H9 (cell line): ENCODE results near the gene TGFBR2. TPM values are rescaled to one million over a fixed set of nuclear protein-coding genes. Genes with fewer than 3 reads are reported as not detected.

ENCODE experiments used
- DNase-seq: peaks from one replicate; pipeline ENCODE4 v3.0.0-alpha.2; 2017
- H2AFZ ChIP-seq: one replicate; pipeline ENCODE4 v1.6.1; 2013; ENCODE audit warnings: mild to moderate bottlenecking, low read length, control low read depth, moderate library complexity
- H2AK5ac ChIP-seq: 2 replicates; pipeline ENCODE4 v1.6.1; 2013; ENCODE audit warnings: low read length, control low read depth, mixed read lengths; ENCODE audit not compliant: insufficient read length
- H2BK120ac ChIP-seq: one replicate; pipeline ENCODE4 v1.6.1; 2013; ENCODE audit warnings: low read depth, mild to moderate bottlenecking, low read length, control low read depth, inconsistent platforms; ENCODE audit not compliant: poor library complexity, severe bottlenecking
- H2BK12ac ChIP-seq: 2 replicates; pipeline ENCODE4 v1.6.1; 2013; ENCODE audit warnings: low read length, control low read depth, mixed read lengths, low read depth; ENCODE audit not compliant: insufficient read length
- H2BK15ac ChIP-seq: 2 replicates; pipeline ENCODE4 v1.6.1; 2013; ENCODE audit warnings: low read depth, low read length, control low read depth
- H2BK20ac ChIP-seq: one replicate; pipeline ENCODE4 v1.6.1; 2013; ENCODE audit warnings: low read depth, mild to moderate bottlenecking, low read length, control low read depth, inconsistent platforms; ENCODE audit not compliant: poor library complexity, severe bottlenecking
- H2BK5ac ChIP-seq: 2 replicates; pipeline ENCODE4 v1.6.1; 2013; ENCODE audit warnings: low read length, control low read depth, mixed read lengths; ENCODE audit not compliant: insufficient read length
- H3K14ac ChIP-seq: 2 replicates; pipeline ENCODE4 v1.6.1; 2013; ENCODE audit warnings: low read length, control low read depth; ENCODE audit not compliant: insufficient read depth
- H3K18ac ChIP-seq: 2 replicates; pipeline ENCODE4 v1.6.1; 2013; ENCODE audit warnings: low read depth, mild to moderate bottlenecking, mixed read lengths, low read length, control low read depth; ENCODE audit not compliant: insufficient read length
- H3K23ac ChIP-seq: 2 replicates; pipeline ENCODE4 v1.6.1; 2013; ENCODE audit warnings: low read length, control low read depth, mixed read lengths, low read depth; ENCODE audit not compliant: insufficient read length
- H3K23me2 ChIP-seq: 2 replicates; pipeline ENCODE4 v1.6.1; 2013; ENCODE audit warnings: low read depth, mild to moderate bottlenecking, mixed read lengths, low read length, control low read depth; ENCODE audit not compliant: insufficient read length, poor library complexity, severe bottlenecking
- H3K27ac ChIP-seq: 2 replicates; pipeline ENCODE4 v1.5.1; 2013; ENCODE audit warnings: low read length, control low read depth, mixed read lengths, low read depth; ENCODE audit not compliant: insufficient read length
- H3K27me3 ChIP-seq: 2 replicates; pipeline ENCODE4 v1.6.1; 2013; ENCODE audit warnings: low read length, control low read depth, inconsistent platforms; ENCODE audit not compliant: insufficient read depth
- H3K4ac ChIP-seq: 2 replicates; pipeline ENCODE4 v1.6.1; 2013; ENCODE audit warnings: low read depth, mild to moderate bottlenecking, control low read depth, inconsistent platforms, low read length, moderate library complexity
- H3K4me1 ChIP-seq: 2 replicates; pipeline ENCODE4 v1.6.1; 2013; ENCODE audit warnings: low read length, control low read depth, inconsistent platforms; ENCODE audit not compliant: insufficient read depth
- H3K4me2 ChIP-seq: 2 replicates; pipeline ENCODE4 v1.6.1; 2013; ENCODE audit warnings: low read length, control low read depth, mixed read lengths; ENCODE audit not compliant: insufficient read length, insufficient read depth
- H3K56ac ChIP-seq: 2 replicates; pipeline ENCODE4 v1.6.1; 2013; ENCODE audit warnings: low read depth, mild to moderate bottlenecking, mixed read lengths, low read length, control low read depth; ENCODE audit not compliant: insufficient read length
- H3K79me1 ChIP-seq: 2 replicates; pipeline ENCODE4 v1.6.1; 2013; ENCODE audit warnings: low read depth, mild to moderate bottlenecking, moderate library complexity, low read length, control low read depth, inconsistent platforms; ENCODE audit not compliant: insufficient read depth, poor library complexity, severe bottlenecking
- H3K79me2 ChIP-seq: 2 replicates; pipeline ENCODE4 v1.6.1; 2013; ENCODE audit warnings: low read length, control low read depth, inconsistent platforms; ENCODE audit not compliant: insufficient read depth
- H3K9ac ChIP-seq: 2 replicates; pipeline ENCODE4 v1.6.1; 2013; ENCODE audit warnings: low read length, control low read depth, mixed read lengths; ENCODE audit not compliant: insufficient read length; ENCODE audit errors: extremely low read depth
- H3K9me3 ChIP-seq: one replicate; pipeline ENCODE4 v1.6.1; 2013; ENCODE audit warnings: low read depth, low read length, inconsistent platforms; ENCODE audit not compliant: control insufficient read depth
- H3T11ph ChIP-seq: one replicate; pipeline ENCODE4 v1.6.1; 2013; ENCODE audit warnings: mild to moderate bottlenecking, low read length, control low read depth, inconsistent platforms
- H4K20me1 ChIP-seq: one replicate; pipeline ENCODE4 v1.6.1; 2013; ENCODE audit not compliant: control insufficient read depth, insufficient read length, insufficient read depth
- H4K5ac ChIP-seq: 2 replicates; pipeline ENCODE4 v1.6.1; 2013; ENCODE audit warnings: low read depth, mild to moderate bottlenecking, mixed read lengths, low read length, control low read depth; ENCODE audit not compliant: insufficient read length
- H4K8ac ChIP-seq: replicated peaks from 2 replicates; pipeline ENCODE4 v1.6.1; 2013; ENCODE audit warnings: low read length, control low read depth, mixed read lengths, low read depth; ENCODE audit not compliant: insufficient read length
- H4K91ac ChIP-seq: 2 replicates; pipeline ENCODE4 v1.6.1; 2013; ENCODE audit warnings: low read depth, mild to moderate bottlenecking, moderate library complexity, mixed read lengths, low read length, control low read depth; ENCODE audit not compliant: insufficient read length
- H3K27ac Mint-ChIP-seq, 3 experiments: 2 replicates in 2 of 3; 3 replicates in 1 of 3; pipeline ENCODE4 v1.8.0; 2020 to 2021; ENCODE audit warnings: mixed read lengths in 3 of 3, mild to moderate bottlenecking in 1 of 3, moderate library complexity in 1 of 3
- H3K27me3 Mint-ChIP-seq: 2 replicates; pipeline ENCODE4 v1.8.0; 2021; ENCODE audit warnings: low read depth, mild to moderate bottlenecking, moderate library complexity, mixed read lengths
- H3K36me3 Mint-ChIP-seq, 3 experiments: 2 replicates in 2 of 3; 3 replicates in 1 of 3; pipeline ENCODE4 v1.8.0; 2020 to 2021; ENCODE audit warnings: low read depth in 3 of 3, mixed read lengths in 3 of 3; ENCODE audit not compliant: insufficient read depth in 1 of 3
- H3K4me1 Mint-ChIP-seq, 2 experiments: 2 replicates each; pipeline ENCODE4 v1.8.0; 2020; ENCODE audit warnings: mixed read lengths in 2 of 2
- H3K4me3 Mint-ChIP-seq, 2 experiments: 2 replicates in 1 of 2; 3 replicates in 1 of 2; pipeline ENCODE4 v1.8.0; 2020 to 2021; ENCODE audit warnings: mild to moderate bottlenecking in 2 of 2, mixed read lengths in 2 of 2, moderate library complexity in 1 of 2
- H3K9me3 Mint-ChIP-seq, 2 experiments: 2 replicates in 1 of 2; 3 replicates in 1 of 2; pipeline ENCODE4 v1.8.0; 2020; ENCODE audit warnings: mild to moderate bottlenecking in 2 of 2, mixed read lengths in 2 of 2, moderate library complexity in 1 of 2
- WGBS: extraction: QIAGEN DNeasy Blood & Tissue Kit; methylation state at CpG from one replicate; pipeline ENCODE4 v1.1.7; 2013; ENCODE audit warnings: missing lambda C conversion rate, low lambda C conversion rate, mixed read lengths; ENCODE audit not compliant: insufficient read length; ENCODE audit errors: extremely low coverage; 5-methylcytosine and 5-hydroxymethylcytosine counted together
- total RNA-seq: library from RNA; stranded (reverse); gene quantifications from 2 replicates; pipeline ENCODE4 v1.2.1, GENCODE V29; 2021
- TF ChIP-seq, protein P1 (sequence below): fragments of 200-600 bp; sonication (generic); conservative IDR thresholded peaks from 3 replicates; pipeline ENCODE4 v1.8.0; 2021; ENCODE audit warnings: antibody characterized with exemption, mild to moderate bottlenecking

TGFBR2 gene
- total RNA-seq, 1 experiment from 2014 or later = 10.6 TPM

DNA sequence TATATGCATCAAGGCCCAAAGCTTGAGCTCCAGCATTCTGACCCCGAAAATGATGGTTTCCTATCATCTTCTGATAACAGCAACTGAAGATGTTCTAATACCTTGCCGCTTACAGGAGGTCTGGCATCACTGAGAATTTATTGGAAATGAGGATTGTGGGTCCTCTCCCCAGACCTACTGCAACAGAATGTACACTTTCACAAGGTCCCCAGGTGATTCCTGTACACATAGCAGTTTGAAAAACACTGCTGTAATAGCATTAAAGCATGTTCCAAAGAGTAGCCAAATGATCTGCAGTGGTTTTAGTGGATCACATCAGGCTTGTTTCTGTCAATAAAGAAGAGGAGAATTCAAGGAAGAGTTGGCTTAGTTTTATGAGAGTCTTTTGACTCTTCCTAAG is 11.3 kb downstream of the TGFBR2 start:
- no peak overlapping the region for H2BK5ac ChIP-seq
- no peak overlapping the region for H4K91ac ChIP-seq
- H3K4me3 Mint-ChIP-seq = no peak overlapping the region
- no peak for DNase-seq
- H3K4me1 ChIP-seq = peaks cover 10% of the 10 kb centered on the region; the same call in 1 of the 2 replicates
- H3K4me1 Mint-ChIP-seq = peaks cover 19 to 32% of the 10 kb centered on the region in 2 experiments
- H3T11ph ChIP-seq = no peak overlapping the region
- H2BK15ac ChIP-seq = no peak overlapping the region
- H2AFZ ChIP-seq = no peak overlapping the region
- no peak overlapping the region for H2BK12ac ChIP-seq
- no peak overlapping the region for H3K4ac ChIP-seq
- no CpG with 5 or more reads among the region's 2 CpGs for WGBS
- H3K27ac ChIP-seq = no peak overlapping the region
- H4K5ac ChIP-seq = no peak overlapping the region
- TF ChIP-seq, protein P1, sequence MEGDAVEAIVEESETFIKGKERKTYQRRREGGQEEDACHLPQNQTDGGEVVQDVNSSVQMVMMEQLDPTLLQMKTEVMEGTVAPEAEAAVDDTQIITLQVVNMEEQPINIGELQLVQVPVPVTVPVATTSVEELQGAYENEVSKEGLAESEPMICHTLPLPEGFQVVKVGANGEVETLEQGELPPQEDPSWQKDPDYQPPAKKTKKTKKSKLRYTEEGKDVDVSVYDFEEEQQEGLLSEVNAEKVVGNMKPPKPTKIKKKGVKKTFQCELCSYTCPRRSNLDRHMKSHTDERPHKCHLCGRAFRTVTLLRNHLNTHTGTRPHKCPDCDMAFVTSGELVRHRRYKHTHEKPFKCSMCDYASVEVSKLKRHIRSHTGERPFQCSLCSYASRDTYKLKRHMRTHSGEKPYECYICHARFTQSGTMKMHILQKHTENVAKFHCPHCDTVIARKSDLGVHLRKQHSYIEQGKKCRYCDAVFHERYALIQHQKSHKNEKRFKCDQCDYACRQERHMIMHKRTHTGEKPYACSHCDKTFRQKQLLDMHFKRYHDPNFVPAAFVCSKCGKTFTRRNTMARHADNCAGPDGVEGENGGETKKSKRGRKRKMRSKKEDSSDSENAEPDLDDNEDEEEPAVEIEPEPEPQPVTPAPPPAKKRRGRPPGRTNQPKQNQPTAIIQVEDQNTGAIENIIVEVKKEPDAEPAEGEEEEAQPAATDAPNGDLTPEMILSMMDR = no peak
- H3K79me1 ChIP-seq = peaks cover 10% of the 10 kb centered on the region
- H4K20me1 ChIP-seq = no peaks in the 10 kb centered on the region
- no peak overlapping the region for H2BK20ac ChIP-seq
- H3K79me2 ChIP-seq = peaks cover 26% of the 10 kb centered on the region; the same call in 1 of the 2 replicates
- H3K9me3 ChIP-seq = no peaks in the 10 kb centered on the region
- H3K9me3 Mint-ChIP-seq = no peaks in the 10 kb centered on the region
- H3K9ac ChIP-seq = no peak overlapping the region
- no peaks in the 10 kb centered on the region for H3K23me2 ChIP-seq
- no peak overlapping the region for H3K4me2 ChIP-seq
- no peak overlapping the region for H3K14ac ChIP-seq
- H4K8ac ChIP-seq = no peak overlapping the region
- peaks cover 0 to 9% (median 5%) of the 10 kb centered on the region in 3 experiments; a peak in 4 of 7 replicates for H3K36me3 Mint-ChIP-seq
- no peak overlapping the region for H3K23ac ChIP-seq
- H3K56ac ChIP-seq = no peak overlapping the region
- H3K27me3 Mint-ChIP-seq = no peaks in the 10 kb centered on the region
- H3K27ac Mint-ChIP-seq = no peak overlapping the region
- H2AK5ac ChIP-seq = no peak overlapping the region
- H3K18ac ChIP-seq = no peak overlapping the region
- no peaks in the 10 kb centered on the region; the same call in 1 of the 2 replicates for H3K27me3 ChIP-seq
- no peak overlapping the region for H2BK120ac ChIP-seq
